ENCODE measurements around the gene FARP2. TPM values are rescaled to one million over a fixed set of nuclear protein-coding genes. Genes with fewer than 3 reads are reported as not detected.

Gene FARP2
- total and polyA plus RNA-seq, 4 donors = 5.8 to 30.9 (median 14.3) TPM

DNA sequence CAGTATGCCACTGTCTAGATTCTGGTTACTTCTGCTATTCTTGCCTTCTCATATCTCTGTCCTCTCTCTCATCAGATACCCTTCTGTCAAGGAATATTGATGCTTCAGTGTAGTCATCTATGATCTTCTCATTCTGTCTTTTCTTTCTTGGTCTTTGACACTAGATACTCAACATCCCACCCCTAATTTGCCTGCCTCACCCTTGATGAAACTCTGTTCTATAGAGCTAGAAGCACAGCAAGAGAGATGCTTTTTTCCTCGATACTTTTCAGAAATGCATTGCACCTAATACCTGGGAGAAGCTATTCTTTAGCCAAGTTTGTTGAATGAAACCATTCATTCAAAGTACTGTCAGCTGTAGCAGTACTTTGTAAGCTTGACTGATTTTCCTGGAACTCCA lies 30.8 kb upstream of the FARP2 start:
- DNase-seq (ENCODE audit: low spot score) = no peak
- WGBS = 95% methylated on average over 1 of the region's 1 CpG
- H3K36me3 ChIP-seq (ENCODE audit: control insufficient read depth in 4 of 4, insufficient read depth in 3 of 4, low read depth in 1 of 4, low read length in 3 of 4) = peaks cover 10 to 13% (median 11%) of the 10 kb centered on the region in 4 donors
- no peaks in the 10 kb centered on the region for H3K9me3 ChIP-seq (ENCODE audit: control insufficient read depth in 4 of 4, low read length in 3 of 4)
- no peak overlapping the region for H3K4me3 ChIP-seq (ENCODE audit: low read depth in 1 of 3, low read length in 3 of 3)
- H3K27me3 ChIP-seq (ENCODE audit: control insufficient read depth in 4 of 4, insufficient read depth in 4 of 4, low read length in 3 of 4) = no peaks in the 10 kb centered on the region
- H3K9ac ChIP-seq (ENCODE audit: low read depth in 1 of 2, low read length in 2 of 2) = no peak overlapping the region
- H3K4me1 ChIP-seq (ENCODE audit: control insufficient read depth in 4 of 4, insufficient read depth in 4 of 4, low read length in 3 of 4) = peaks cover 8 to 17% (median 13%) of the 10 kb centered on the region in 4 donors
- no peak overlapping the region for H3K27ac ChIP-seq (ENCODE audit: low read depth in 1 of 2, low read length in 2 of 2)
- TF ChIP-seq FOXA1 (IDR thresholded peaks at IDR 0.05) (no peak), NR2F2 (IDR thresholded peaks at IDR 0.05) (no peak), FOXA2 (IDR thresholded peaks at IDR 0.05) (no peak), GABPA (IDR thresholded peaks at IDR 0.05 in 1 of 2, conservative IDR thresholded peaks at IDR 0.05 in 1 of 2) (no peak), JUND (IDR thresholded peaks at IDR 0.05) (no peak), RXRA (IDR thresholded peaks at IDR 0.05) (no peak), SP1 (IDR thresholded peaks at IDR 0.05) (no peak), YY1 (IDR thresholded peaks at IDR 0.05) (no peak), TAF1 (conservative IDR thresholded peaks at IDR 0.05) (no peak), HNF4G (IDR thresholded peaks at IDR 0.05) (no peak), EGR1 (IDR thresholded peaks at IDR 0.05; ENCODE audit: low read depth in 2 of 2) (no peak), HNF4A (conservative IDR thresholded peaks at IDR 0.05) (no peak)
- TF ChIP-seq, protein P1, sequence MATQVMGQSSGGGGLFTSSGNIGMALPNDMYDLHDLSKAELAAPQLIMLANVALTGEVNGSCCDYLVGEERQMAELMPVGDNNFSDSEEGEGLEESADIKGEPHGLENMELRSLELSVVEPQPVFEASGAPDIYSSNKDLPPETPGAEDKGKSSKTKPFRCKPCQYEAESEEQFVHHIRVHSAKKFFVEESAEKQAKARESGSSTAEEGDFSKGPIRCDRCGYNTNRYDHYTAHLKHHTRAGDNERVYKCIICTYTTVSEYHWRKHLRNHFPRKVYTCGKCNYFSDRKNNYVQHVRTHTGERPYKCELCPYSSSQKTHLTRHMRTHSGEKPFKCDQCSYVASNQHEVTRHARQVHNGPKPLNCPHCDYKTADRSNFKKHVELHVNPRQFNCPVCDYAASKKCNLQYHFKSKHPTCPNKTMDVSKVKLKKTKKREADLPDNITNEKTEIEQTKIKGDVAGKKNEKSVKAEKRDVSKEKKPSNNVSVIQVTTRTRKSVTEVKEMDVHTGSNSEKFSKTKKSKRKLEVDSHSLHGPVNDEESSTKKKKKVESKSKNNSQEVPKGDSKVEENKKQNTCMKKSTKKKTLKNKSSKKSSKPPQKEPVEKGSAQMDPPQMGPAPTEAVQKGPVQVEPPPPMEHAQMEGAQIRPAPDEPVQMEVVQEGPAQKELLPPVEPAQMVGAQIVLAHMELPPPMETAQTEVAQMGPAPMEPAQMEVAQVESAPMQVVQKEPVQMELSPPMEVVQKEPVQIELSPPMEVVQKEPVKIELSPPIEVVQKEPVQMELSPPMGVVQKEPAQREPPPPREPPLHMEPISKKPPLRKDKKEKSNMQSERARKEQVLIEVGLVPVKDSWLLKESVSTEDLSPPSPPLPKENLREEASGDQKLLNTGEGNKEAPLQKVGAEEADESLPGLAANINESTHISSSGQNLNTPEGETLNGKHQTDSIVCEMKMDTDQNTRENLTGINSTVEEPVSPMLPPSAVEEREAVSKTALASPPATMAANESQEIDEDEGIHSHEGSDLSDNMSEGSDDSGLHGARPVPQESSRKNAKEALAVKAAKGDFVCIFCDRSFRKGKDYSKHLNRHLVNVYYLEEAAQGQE (IDR thresholded peaks at IDR 0.05) = no peak
- TF ChIP-seq, protein P2, sequence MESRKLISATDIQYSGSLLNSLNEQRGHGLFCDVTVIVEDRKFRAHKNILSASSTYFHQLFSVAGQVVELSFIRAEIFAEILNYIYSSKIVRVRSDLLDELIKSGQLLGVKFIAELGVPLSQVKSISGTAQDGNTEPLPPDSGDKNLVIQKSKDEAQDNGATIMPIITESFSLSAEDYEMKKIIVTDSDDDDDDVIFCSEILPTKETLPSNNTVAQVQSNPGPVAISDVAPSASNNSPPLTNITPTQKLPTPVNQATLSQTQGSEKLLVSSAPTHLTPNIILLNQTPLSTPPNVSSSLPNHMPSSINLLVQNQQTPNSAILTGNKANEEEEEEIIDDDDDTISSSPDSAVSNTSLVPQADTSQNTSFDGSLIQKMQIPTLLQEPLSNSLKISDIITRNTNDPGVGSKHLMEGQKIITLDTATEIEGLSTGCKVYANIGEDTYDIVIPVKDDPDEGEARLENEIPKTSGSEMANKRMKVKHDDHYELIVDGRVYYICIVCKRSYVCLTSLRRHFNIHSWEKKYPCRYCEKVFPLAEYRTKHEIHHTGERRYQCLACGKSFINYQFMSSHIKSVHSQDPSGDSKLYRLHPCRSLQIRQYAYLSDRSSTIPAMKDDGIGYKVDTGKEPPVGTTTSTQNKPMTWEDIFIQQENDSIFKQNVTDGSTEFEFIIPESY (IDR thresholded peaks at IDR 0.05) = no peak
- TF ChIP-seq, protein P3, sequence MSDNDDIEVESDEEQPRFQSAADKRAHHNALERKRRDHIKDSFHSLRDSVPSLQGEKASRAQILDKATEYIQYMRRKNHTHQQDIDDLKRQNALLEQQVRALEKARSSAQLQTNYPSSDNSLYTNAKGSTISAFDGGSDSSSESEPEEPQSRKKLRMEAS (IDR thresholded peaks at IDR 0.05) = no peak
- TF ChIP-seq, protein P4, sequence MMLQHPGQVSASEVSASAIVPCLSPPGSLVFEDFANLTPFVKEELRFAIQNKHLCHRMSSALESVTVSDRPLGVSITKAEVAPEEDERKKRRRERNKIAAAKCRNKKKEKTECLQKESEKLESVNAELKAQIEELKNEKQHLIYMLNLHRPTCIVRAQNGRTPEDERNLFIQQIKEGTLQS (IDR thresholded peaks at IDR 0.05) = no peak
- TF ChIP-seq, protein P5, sequence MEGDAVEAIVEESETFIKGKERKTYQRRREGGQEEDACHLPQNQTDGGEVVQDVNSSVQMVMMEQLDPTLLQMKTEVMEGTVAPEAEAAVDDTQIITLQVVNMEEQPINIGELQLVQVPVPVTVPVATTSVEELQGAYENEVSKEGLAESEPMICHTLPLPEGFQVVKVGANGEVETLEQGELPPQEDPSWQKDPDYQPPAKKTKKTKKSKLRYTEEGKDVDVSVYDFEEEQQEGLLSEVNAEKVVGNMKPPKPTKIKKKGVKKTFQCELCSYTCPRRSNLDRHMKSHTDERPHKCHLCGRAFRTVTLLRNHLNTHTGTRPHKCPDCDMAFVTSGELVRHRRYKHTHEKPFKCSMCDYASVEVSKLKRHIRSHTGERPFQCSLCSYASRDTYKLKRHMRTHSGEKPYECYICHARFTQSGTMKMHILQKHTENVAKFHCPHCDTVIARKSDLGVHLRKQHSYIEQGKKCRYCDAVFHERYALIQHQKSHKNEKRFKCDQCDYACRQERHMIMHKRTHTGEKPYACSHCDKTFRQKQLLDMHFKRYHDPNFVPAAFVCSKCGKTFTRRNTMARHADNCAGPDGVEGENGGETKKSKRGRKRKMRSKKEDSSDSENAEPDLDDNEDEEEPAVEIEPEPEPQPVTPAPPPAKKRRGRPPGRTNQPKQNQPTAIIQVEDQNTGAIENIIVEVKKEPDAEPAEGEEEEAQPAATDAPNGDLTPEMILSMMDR (IDR thresholded peaks at IDR 0.05; ENCODE audit: low read depth, low read length, missing input control) = no peak

Data from liver (tissue), 9 donors.